ENCODE data around the gene PDE6B.
A peak's percentile ranks its signal among the peaks of the same experiment; 100 is the strongest.
"Not testable (repeated sequence)": the region's sequence is repeated elsewhere in the genome, so short reads cannot be mapped to it uniquely, and the experiment has no call there.

PDE6B gene

DNA sequence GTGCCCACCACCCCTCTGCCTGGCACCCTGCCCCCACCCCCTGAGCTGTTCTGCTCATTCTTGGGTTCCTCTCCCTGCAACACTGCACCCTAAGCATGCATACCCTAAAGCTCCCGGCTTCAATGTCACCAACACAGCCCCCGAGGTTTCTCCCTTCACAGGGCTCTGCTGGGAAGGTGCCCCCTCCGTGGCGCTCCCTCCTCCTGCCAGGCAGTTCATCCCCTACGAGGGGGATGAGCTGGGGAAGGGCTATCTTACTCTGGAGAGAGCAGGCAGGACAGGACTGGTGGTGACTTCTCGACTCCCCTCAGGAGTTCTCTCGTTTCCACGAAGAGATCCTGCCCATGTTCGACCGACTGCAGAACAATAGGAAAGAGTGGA is 42.2 kb downstream of the PDE6B start:
- no peak overlapping the region for H3K4me3 ChIP-seq (ENCODE audit: low read depth, low read length)

DNA sequence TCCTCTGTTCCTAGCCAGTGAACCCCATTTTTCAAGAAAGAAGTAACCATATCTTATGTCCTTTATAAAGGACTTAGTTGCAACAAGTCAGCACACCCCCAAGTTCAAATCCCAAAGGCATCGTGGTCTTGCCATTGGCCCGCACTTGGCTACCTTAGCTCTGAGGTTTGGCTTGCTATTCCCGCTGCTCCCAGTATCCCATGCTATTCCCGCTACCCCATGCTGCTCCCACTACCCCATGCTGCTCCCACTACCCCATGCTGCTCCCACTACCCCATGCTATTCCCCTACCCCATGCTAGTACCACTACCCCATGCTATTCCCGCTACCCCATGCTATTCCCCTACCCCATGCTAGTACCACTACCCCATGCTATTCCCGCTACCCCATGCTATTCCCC is 42.8 kb downstream of the PDE6B start:
- not testable (repeated sequence) for H3K4me3 ChIP-seq (ENCODE audit: low read depth, low read length)

DNA sequence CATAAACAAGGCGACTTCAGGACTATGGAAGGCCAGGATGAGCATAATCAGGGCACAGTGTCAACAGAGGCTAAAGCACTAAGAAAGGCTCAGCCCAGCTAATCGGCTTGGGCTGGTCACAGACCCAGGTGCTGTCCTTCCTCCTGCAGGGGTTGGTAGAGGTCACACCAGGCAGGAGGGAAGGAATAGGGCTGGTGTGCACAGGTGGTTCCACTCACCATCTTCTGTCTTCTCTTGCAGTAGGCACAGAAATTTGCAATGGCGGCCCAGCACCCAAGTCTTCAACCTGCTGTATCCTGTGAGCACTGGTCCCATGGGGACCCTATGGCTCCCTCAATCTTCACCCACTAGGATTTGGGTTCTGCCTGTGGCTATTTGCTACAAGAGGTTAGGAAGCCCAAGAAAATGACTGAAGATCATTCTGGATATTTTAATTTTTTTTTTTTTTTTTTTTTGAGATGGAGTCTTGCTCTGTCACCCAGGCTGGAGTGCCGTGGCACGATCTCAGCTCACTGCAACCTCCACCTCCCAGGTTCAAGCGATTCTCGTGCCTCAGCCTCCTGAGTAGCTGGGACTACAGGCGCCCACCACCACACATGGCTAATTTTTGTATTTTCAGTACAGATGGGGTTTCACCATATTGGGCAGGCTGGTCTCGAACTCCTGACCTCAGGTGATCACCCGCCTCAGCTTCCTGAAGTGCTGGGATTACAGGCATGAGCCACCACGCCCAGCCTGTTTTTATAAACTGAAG is 44.6 kb downstream of the PDE6B start:
- not testable (repeated sequence) for H3K4me3 ChIP-seq (ENCODE audit: low read depth, low read length)

DNA sequence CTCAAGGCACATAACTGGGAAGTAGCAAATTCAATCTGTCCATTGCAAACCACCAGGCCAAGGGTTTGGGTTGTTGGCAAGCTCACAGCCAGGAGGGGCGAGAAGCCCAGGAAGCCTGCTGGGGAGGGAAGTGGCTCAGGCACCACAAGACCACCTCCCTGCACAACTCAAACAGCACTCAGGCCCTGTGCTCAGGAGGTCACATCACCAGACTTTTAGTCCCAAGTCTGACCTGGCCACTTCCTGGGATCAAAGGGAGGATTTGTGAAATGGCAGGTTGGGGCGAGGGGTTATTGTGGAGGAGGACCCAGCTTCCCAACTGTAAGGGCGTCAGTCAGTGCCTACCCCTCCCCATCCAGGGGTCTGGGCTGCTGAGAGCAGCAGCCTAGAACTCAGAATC is 46.4 kb downstream of the PDE6B start:
- H3K4me3 ChIP-seq (ENCODE audit: low read depth, low read length) = no peak overlapping the region

DNA sequence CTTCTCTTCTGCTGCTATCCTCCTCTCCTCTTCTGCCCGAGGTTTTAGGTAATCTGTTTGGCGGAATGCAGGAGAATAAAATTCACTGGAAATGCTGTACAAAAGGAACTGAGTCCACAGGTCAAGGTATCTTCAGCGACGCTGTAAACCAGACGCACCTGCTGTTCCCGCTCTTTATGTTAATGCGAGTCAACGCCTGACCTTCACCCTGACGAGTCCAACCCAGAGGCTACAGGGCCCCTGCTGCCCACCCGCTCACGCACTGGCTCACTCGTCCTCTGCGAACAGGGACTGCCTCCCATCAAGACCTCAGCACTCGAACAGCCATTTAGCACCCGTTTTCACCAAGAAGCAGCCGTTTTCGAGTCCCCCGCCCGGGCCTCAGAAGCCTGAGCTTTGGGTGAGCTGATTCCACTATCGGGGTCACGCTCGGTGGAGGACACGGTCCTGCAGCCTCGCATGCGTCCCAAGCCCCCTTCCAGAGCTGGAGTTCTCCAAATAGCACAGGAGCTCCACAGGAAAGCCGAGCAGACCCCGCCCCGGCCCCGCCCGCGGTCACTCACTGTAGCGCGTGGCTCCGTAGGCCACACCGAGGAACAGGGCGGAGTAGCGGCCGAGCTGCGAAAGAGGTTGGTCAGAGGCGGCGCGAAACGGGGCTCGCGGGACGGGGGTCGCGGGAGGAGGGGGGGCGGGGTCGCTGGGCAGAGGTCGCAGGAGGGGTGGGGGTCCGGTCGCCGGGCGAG is 48.1 kb downstream of the PDE6B start:
- H3K4me3 ChIP-seq (ENCODE audit: low read depth, low read length) = peak overlapping the region; percentile 81

DNA sequence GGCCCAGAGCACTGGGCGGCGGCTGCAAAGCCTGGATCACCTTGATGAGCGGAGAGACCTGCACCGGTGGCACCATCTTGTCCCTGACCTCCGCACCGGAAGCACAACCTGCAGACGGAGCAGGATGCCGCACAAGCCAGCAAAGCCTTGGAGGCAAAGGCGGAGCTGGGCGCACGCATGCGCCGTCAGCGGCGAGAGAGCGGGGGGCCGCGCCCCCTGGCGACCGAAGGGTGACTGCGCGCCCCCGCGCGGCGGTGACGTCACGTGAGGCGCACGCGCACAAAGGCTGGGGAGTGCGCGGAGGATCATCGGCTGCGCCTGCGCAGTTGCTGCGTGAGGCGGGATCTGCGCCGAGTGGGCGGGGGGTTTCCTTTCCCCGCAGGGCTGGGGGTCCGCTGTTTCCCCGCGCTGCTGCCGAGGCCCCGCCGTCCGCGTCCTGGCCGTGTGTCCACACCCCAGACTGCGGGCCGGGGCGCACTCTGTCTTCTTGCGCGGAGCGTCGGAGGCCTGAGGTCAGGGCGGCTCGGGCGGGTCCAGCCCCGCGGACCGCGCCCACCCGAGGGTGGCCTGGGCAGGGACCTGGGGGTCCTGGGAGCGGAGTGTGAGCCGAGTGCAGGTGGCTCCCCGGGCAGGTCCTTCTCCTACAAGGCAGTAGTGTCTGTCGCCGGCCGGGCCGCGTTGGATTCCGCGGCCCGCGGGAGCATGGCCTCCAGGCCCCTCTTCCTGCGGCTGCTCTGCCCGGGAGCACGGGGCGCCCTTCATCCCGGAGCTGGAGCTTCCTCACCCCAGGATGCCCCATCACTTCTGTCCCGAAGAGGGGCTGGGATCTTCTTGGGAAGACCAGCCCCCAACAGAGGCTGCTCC is 49.0 kb downstream of the PDE6B start, which contains the start of the genes ATP5ME and MYL5:
TSS of gene ATP5ME (minus strand) at position 105 of the 864 bp plus-strand sequence. CDS start at position 76, 29 bp downstream.
TSS of gene MYL5 (plus strand) at position 371 of the 864 bp plus-strand sequence. CDS start 3,485 bp downstream, outside the sequence.
- H3K4me3 ChIP-seq (ENCODE audit: low read depth, low read length) = peak within 1 kb of the TSS; percentile 81

DNA sequence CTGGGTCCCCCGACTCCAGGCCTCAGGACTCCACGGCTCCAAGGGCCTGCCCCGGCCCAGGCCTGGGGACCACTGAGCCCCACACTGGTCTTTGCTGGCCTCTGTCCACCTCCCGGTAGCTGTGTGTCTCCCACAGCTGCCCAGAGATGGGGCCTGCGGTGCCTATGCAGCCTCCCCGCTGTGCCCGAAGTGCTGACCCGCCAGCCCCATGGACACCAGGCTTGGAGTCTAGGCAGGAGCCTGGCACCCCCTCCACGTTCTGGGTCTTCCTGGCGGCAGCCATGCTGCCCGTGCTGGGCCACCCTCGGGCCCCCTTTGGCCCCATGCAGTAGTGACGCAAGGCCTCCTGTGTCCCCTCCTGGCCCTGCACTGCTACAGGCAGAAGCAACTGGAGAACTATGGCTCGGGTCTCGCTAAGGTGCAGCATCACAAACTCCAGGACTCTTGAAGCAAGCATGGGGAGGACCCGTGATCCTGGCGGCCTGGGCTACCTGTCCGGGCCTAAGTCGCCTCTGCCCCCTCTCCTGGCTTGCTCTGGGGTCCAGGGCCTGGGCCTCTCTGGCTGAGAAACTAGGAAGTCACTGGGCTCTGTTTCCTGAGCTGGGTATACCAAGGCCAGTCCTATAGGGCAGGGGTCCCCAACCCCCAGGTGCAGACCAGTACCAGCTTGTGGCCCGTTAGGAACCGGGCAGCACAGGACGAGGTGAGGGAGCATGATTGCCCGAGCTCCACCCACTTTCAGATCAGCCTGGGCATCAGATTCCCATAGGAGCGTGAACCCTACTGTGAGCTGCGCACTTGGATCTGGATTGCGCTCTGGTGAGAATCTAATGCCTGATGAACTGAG is 49.9 kb downstream of the PDE6B start:
- peak overlapping the region; percentile 81 for H3K4me3 ChIP-seq (ENCODE audit: low read depth, low read length)

DNA sequence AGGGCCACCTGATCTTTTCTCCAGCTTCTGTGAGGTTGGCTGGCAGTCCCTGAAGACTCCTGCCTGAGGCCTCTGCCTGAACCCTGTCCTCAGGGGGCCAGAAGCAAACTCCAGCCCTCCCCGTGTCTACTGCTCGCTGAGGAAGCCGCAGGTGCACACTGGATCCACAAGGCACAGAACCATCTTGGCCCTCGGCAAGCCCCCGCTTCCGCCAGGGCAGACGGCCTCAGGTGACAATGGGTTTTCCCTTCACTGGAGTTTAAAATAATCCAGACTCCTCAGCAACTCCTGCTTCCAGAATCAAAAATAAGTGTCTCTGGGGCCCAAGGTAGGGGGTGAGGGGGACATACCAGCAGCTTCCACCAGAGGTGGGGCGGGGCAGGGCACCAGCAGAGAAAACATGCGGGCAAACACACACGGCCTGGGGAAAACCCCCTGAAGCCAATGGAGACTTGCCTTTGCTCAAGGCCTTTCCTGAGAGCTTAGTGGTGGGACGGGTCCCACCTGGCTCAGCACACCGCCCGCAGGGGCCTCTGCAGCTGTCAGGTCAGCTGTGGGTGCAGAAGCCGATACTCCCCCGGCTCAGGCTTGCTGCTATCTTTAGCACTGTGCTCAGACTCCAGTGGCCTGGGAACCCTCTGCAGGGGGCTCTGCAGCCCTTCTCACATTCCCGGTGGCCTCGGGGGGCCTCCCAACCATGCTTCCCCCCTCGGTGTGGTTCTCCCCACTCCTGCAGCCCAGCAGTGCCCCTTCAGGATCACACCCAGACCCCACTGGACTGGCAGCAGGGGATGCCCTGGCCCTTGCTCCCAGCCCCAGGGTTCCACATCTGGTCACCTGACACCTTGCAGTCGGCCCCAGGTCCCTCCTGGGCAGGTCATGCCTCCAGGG is 50.9 kb downstream of the PDE6B start:
- no peak overlapping the region for H3K4me3 ChIP-seq (ENCODE audit: low read depth, low read length)

DNA sequence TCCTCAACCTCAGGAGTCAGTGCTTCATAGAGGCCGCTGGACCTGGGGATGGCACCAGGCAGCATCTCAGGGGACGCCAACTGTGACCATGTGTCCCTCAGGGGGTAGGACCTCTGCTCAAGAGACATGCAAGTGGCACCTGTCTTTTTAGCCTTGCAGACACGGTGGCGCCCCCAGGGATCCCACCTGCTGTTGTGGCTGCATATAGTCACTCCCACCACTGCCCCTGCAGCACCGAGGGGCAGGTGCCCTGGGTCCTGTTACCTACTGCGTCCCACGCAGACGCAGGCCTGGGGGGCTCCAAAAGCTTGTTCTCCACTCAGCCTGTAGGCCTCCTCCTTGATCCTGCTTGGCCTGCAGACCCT is 51.5 kb downstream of the PDE6B start:
- H3K4me3 ChIP-seq (ENCODE audit: low read depth, low read length) = no peak overlapping the region

DNA sequence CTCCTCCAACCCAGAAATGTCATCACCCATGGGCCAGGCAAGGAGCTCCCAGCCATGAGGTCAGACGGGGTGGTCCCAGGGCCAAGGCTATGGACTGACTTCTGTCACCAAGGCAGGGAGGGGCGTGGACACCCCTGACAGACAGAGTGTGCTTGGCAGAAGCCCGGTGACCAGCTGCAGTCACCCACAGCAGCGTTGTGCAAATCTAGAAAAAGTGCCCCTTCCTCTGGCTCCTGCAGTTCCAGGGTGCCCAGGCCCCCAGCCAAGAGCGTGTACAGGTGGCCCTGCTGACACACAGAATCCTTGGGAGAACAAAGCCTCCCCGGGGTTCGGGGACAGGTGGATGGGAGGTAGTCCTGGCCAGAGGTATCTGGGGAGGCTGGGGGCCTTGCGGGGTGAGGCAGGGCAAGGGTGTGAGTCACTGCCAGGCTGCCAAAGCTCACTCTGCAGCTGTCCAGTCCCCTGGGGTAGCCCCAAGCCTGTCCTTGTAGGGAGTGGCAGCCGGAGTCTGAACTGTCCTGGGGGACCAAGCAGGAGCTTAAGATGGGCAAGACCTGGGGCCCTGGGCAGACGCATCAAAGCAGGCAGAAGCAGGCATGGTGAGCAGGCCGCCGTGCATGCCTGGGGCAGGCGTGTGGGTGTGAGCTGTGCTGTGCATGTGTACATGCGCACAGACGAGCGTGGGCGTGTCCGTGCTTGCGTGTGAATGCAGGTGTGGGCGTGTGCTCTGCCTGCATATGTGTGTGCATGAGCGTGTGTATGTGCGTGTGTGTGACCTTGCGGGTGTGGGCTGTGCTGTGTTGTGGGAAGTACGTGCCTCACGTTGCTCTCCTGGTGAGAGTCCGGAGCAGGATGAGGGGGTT is 52.3 kb downstream of the PDE6B start:
- H3K4me3 ChIP-seq (ENCODE audit: low read depth, low read length) = no peak overlapping the region

DNA sequence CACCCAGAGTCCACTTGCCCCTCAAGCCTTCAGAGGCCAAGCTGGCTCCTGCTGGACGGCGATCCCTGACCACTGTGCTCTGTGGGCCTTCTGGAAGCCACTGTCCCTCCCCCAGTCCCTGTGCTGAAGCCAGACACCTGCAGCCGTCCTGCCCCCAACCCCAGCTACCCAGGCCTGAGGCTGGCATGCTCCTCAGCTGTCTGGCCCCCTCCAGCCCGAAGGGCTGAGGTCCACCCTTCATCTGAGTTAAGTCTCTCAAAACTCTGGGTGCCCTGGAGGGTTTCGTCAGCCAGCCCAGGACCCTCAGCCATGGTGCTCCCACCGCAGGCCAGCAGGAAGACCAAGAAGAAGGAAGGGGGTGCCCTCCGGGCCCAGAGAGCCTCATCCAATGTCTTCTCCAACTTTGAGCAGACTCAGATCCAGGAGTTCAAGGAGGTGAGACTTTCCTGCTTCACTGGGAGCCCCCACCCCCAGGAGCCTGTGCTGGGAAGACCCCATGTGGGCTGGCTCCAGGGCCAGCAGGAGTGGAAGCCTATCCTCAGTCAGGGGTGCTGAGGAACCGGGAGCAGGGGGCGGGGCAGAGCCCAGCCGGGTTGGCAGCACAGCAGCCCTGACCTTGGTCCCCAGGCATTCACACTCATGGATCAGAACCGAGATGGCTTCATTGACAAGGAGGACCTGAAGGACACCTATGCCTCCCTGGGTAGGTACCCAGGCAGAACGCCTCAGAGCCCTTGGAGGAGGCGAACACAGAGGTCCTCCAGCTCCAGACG is 53.1 kb downstream of the PDE6B start:
- no peak overlapping the region for H3K4me3 ChIP-seq (ENCODE audit: low read depth, low read length)

DNA sequence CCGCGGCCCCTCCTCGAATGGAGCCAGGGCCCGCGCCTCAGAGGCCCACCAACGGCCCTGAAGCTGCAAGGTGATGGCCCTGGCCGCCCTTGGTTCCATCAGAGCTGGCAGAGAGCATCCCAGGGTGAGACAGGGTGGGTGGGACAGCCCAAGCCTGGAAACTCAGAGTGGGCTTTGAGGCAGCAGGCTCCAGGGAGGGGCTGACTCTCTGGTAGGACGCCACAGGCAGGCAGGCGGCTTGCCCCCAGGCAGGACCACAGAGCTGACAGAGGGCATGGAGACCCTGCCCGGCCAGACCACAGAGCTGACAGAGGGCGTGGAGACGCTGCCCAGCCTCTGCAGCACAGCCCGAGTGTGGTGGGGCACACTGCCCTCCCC is 53.7 kb downstream of the PDE6B start:
- H3K4me3 ChIP-seq (ENCODE audit: low read depth, low read length) = no peak overlapping the region

DNA sequence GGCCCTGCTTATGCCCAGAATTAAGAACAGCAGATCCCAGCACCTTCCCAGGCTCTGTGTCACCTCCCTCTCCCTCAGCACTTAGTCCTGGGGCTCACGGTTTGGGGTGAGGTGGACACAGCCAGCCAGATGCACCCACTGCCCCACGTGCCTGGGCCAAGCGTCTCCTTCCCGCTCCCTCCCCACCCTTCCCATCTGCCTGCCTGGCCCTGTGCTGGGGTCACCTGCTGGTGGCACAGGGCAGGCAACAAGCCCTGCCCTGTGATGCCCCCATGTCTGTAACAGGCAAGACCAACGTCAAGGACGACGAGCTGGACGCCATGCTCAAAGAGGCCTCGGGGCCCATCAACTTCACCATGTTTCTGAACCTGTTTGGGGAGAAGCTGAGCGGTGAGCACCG is 54.3 kb downstream of the PDE6B start:
- H3K4me3 ChIP-seq (ENCODE audit: low read depth, low read length) = no peak overlapping the region

DNA sequence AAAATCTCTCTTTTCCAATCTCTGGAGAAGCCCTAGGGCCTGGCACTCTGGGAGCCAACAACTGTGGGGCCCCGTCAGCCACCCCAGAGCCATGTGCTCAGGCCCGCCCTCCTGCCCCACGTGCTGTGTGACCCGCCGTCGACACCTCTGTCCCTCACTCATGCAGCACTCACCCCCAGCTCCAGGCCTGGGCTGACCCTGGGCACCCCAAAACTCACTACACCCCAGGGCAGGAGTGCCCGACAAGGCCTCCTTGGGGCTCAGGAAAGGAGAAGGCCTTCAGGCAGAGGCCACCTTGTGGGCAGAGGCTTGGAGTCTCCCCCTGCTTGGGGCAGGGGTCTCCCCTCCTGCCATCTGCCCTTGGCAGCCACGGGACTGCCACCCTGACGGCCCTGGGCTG is 54.7 kb downstream of the PDE6B start:
- H3K4me3 ChIP-seq (ENCODE audit: low read depth, low read length) = no peak overlapping the region

DNA sequence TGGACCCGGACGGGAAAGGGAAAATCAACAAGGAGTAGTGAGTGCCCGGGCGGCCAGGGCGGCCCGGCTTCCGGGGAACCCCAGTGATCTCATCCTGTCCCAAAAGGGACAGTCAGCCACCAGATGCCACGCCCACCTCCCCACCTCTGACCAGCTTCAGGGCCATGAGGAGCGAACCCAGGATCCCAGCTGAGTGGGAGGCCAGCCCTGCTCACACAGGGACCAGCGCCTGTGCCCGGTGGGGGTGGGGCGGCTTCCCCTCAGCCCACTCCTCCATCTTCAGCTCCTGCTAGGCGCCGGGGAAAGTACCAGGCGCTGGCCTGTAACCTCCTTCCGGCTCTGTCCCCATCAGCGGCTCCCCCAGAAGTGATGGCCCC is 55.2 kb downstream of the PDE6B start:
- no peak overlapping the region for H3K4me3 ChIP-seq (ENCODE audit: low read depth, low read length)

DNA sequence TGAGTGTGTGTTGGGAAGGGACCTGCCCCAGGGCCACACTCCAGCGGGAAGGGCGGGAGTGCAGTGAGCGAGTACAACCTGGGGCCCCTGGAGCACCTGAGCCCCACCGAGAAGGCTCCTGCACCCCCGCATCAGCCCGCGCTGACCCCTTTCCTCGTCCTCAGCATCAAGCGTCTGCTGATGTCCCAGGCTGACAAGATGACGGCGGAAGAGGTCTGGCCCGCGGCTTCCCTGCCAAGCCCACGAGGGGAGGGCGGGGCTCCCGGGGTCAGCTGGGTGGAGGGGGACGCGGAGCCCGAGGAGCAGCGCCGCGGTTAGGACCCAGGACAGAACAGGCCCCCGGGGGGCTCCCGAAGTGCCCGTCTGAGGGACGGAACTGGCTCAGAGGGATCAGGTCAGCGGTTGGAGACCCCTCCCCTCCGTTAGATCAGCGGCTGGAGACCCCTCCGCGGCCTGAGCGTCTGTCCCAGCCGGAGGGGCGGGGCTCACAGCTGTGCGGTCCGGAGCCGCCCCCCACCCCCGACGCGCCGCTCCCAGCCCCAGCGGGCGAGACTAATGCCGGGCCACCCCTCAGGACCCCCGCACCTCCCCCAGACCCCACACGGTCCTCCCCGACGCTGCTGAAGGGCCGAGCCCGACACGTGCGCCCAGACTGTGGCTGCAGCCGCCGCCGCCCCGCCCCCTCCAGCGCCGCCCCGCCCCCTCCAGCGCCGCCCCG is 55.7 kb downstream of the PDE6B start:
- peak overlapping the region; percentile 13 for H3K4me3 ChIP-seq (ENCODE audit: low read depth, low read length)

DNA sequence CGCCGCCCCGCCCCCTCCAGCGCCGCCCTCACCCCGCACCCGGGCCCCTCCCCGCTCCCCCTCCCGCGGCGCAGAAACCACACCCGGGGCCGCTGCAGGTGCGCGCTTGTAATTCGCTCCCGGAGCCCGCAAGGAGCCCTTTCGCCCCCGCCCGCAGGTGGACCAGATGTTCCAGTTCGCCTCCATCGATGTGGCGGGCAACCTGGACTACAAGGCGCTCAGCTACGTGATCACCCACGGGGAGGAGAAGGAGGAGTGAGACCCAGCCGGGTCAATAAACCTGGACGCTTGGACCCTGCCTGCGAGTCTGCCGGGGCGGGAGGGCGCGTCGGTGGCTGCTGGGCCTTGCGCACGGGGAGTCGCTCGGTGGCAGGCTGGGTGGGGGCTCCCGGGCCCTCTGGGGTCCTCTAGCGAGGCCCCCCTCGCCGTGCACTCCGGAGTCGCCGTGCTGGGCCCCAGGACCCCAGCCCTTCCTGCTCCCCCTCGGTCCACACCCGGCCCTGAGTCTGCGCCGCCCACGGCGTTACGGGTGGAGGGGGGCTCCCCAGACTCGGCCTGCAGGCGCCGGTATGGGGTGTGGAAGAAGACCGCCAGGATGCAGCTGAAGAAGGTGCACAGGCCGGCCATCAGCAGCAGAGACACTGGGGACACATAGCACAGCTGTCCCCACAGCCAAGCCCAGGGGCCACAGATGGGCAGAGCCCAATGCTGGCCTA is 56.5 kb downstream of the PDE6B start:
- no peak overlapping the region for H3K4me3 ChIP-seq (ENCODE audit: low read depth, low read length)

Measured in iPS-11a (cell line).